ENCODE data around the gene PDE10A. TPM values are rescaled to one million over a fixed set of nuclear protein-coding genes. Genes with fewer than 3 reads are reported as not detected.

The PDE10A gene
- total and polyA plus RNA-seq, 2 of the 8 experiments (the other 6 are each of a cell fraction or from before 2014, with no cell fraction given), result 1.1 to 2.4 TPM

GRCh38 chr6:165300422-165300936, 362.6 kb downstream of the PDE10A start:
- H3K4me2 ChIP-seq (ENCODE audit: insufficient read depth in 1 of 2, low read depth in 2 of 2, low read length in 2 of 2), result no peak overlapping the region
- no peak overlapping the region for H3K18ac ChIP-seq (ENCODE audit: extremely low read depth, low read length)
- no peak overlapping the region for H2AK5ac ChIP-seq (ENCODE audit: low read depth, low read length)
- no peaks in the 10 kb centered on the region for H3K79me1 ChIP-seq (ENCODE audit: low read depth, low read length)
- DNase-seq (ENCODE audit: low read depth in 1 of 2, low spot score in 2 of 2) (no peak), FAIRE-seq (no peak)
- no peak overlapping the region for H3K56ac ChIP-seq (replicated peaks; ENCODE audit: insufficient read length, low read depth, low read length)
- no peak overlapping the region for H2BK15ac ChIP-seq (ENCODE audit: low read length)
- H4K8ac ChIP-seq (ENCODE audit: extremely low read depth, insufficient read depth, low read length), result no peak overlapping the region
- no peak overlapping the region for H3K23ac ChIP-seq (ENCODE audit: insufficient read length)
- H3K23me2 ChIP-seq (ENCODE audit: low read depth, low read length), result no peaks in the 10 kb centered on the region
- TF ChIP-seq CTBP2 (IDR thresholded peaks at IDR 0.05; ENCODE audit: borderline replicate concordance, insufficient read depth, insufficient read length, low read length), result no peak
- no peak for TF ChIP-seq RFX5 (IDR thresholded peaks at IDR 0.05; ENCODE audit: borderline replicate concordance, low read depth, low read length)
- TF ChIP-seq ATF3 (IDR thresholded peaks at IDR 0.05; ENCODE audit: insufficient read depth, low read depth, low read length), result no peak
- TF ChIP-seq HDAC2 (IDR thresholded peaks at IDR 0.05; ENCODE audit: borderline replicate concordance in 1 of 2, low read depth in 2 of 2, low read length in 2 of 2), result no peak
- TF ChIP-seq BCL11A (IDR thresholded peaks at IDR 0.05; ENCODE audit: low read depth in 2 of 2, low read length in 2 of 2), result no peak
- no peak for TF ChIP-seq USF2 (IDR thresholded peaks at IDR 0.05; ENCODE audit: low read length)
- TF ChIP-seq CREB1 (IDR thresholded peaks at IDR 0.05), result no peak
- TF ChIP-seq SRF (IDR thresholded peaks at IDR 0.05; ENCODE audit: low read depth, low read length), result no peak
- no peak for TF ChIP-seq SUZ12 (IDR thresholded peaks at IDR 0.05; ENCODE audit: low read length)
- TF ChIP-seq SP4 (IDR thresholded peaks at IDR 0.05; ENCODE audit: low read length), result no peak
- no peak for TF ChIP-seq KDM1A (IDR thresholded peaks at IDR 0.05; ENCODE audit: borderline replicate concordance, low read length)
- TF ChIP-seq CBX8 (IDR thresholded peaks at IDR 0.05; ENCODE audit: borderline replicate concordance, low read depth, low read length), result no peak
- H2AFZ ChIP-seq (ENCODE audit: low read length), result no peak overlapping the region
- H3K4me3 ChIP-seq (ENCODE audit: extremely low read depth in 1 of 4, insufficient read depth in 2 of 4, low read depth in 3 of 4, low read length in 4 of 4), result no peak overlapping the region
- 96% methylated on average over 13 of the region's 13 CpGs; no CpG with 5 or more reads in 1 of the 2 experiments for WGBS, 2 experiments (ENCODE audit: extremely low coverage in 1 of 2, insufficient coverage in 1 of 2, insufficient read length in 1 of 2, insufficient replicate concordance in 2 of 2, low coverage in 1 of 2, low lambda C conversion rate in 2 of 2, missing lambda C conversion rate in 1 of 2)
- no peak overlapping the region; the same call in 1 of the 2 replicates for H2BK5ac ChIP-seq (ENCODE audit: low read depth, low read length)
- H3K4me1 ChIP-seq (replicated peaks in 1 of 4; ENCODE audit: control insufficient read depth in 3 of 4, insufficient read depth in 4 of 4, low read length in 3 of 4), result no peaks in the 10 kb centered on the region
- H4K20me1 ChIP-seq (replicated peaks in 1 of 2; ENCODE audit: control insufficient read depth in 1 of 2, insufficient read depth in 2 of 2, low read length in 2 of 2), result no peaks in the 10 kb centered on the region
- H3K27ac ChIP-seq (ENCODE audit: low read depth, low read length), result no peak overlapping the region
- no peak overlapping the region for H3K9ac ChIP-seq (replicated peaks in 1 of 4; ENCODE audit: extremely low read depth in 1 of 4, low read depth in 3 of 4, low read length in 3 of 4)
- H3K27me3 ChIP-seq (replicated peaks in 1 of 4; ENCODE audit: control insufficient read depth in 3 of 4, extremely low read depth in 1 of 4, insufficient read depth in 3 of 4, low read length in 3 of 4), result no peaks in the 10 kb centered on the region
- no peak overlapping the region for H2BK20ac ChIP-seq (ENCODE audit: low read length)
- no peak overlapping the region for H4K5ac ChIP-seq (ENCODE audit: insufficient read length, low read depth, low read length)
- no peak overlapping the region for H2BK12ac ChIP-seq (ENCODE audit: low read depth, low read length)
- CTCF ChIA-PET (ENCODE audit: partially characterized antibody), result interaction anchor here (0.6 to 1.2 kb wide), 2 partner anchors 51 to 761 kb away, joined by 3 read pairs; no protein-coding TSS in a partner anchor
- H2BK120ac ChIP-seq (replicated peaks; ENCODE audit: low read depth, low read length), result no peak overlapping the region
- no peaks in the 10 kb centered on the region for H3K79me2 ChIP-seq (ENCODE audit: control insufficient read depth in 1 of 2, insufficient read depth in 2 of 2, low read length in 2 of 2)
- H3K4ac ChIP-seq (replicated peaks; ENCODE audit: insufficient read length, low read depth, low read length), result no peak overlapping the region
- POLR2A ChIA-PET (ENCODE audit: partially characterized antibody), result no interaction called here
- no peak overlapping the region for H4K91ac ChIP-seq (replicated peaks; ENCODE audit: insufficient read length, low read length)
- no peaks in the 10 kb centered on the region for H3K9me3 ChIP-seq (ENCODE audit: insufficient read depth in 2 of 2, low read depth in 1 of 2, low read length in 1 of 2)
- H3K36me3 ChIP-seq (ENCODE audit: control insufficient read depth in 2 of 4, insufficient read depth in 4 of 4, low read length in 3 of 4), result no peaks in the 10 kb centered on the region
- H3K14ac ChIP-seq (ENCODE audit: insufficient read length), result no peak overlapping the region
